Keratinocyte (primary cell): Measurements from ENCODE around the gene COL4A4.

Experiments used
- EZH2 ChIP-seq: IDR thresholded peaks from one replicate; pipeline ENCODE4 v1.6.1; 2012; ENCODE audit warnings: inconsistent platforms, mild to moderate bottlenecking, low read length, moderate library complexity
- TF ChIP-seq, protein P1 (sequence below), 3 experiments: IDR thresholded peaks in 1 of 3; conservative IDR thresholded peaks in 1 of 3; optimal IDR thresholded peaks in 1 of 3; 2 replicates in 2 of 3; 3 replicates in 1 of 3; pipeline versions ENCODE3 to v1.5.1; 2011; ENCODE audit warnings: low read length in 3 of 3, mild to moderate bottlenecking in 3 of 3, moderate library complexity in 2 of 3, control low read depth in 1 of 3, inconsistent platforms in 1 of 3; ENCODE audit not compliant: insufficient read depth in 2 of 3; ENCODE audit errors: extremely low read depth in 1 of 3

DNA sequence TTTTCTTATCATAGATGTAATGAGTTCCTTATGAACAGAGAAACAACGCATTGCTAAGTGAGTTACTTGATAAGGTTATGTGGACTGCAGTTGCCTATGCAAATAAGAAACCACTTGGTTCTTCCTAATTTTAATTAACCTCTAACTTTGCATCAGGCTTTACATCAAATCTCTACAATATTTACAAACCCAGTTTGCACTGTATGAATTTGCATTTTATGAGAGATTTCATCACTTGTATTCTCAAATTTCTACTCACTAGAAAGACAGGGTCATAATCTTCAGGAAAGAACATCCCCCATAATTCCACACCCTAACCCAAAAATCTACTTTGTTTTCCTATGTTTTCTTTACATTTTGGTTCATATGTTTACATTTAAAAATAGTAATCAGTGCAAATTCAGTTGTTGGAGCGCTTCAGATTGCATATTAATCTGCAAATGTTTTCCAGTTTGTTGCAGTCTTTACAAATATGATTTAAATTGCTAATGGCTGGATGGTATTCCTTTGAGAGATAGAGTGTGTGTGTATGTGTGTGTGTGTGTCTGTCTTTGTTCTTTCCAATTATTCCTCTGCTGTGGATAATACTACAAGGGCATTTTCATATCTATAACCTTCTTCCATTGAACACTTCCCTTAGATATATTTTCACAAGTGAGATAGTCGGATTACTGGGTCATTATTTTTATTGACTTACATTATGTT is 106.1 kb downstream of the COL4A4 start:
- TF ChIP-seq, protein P1, sequence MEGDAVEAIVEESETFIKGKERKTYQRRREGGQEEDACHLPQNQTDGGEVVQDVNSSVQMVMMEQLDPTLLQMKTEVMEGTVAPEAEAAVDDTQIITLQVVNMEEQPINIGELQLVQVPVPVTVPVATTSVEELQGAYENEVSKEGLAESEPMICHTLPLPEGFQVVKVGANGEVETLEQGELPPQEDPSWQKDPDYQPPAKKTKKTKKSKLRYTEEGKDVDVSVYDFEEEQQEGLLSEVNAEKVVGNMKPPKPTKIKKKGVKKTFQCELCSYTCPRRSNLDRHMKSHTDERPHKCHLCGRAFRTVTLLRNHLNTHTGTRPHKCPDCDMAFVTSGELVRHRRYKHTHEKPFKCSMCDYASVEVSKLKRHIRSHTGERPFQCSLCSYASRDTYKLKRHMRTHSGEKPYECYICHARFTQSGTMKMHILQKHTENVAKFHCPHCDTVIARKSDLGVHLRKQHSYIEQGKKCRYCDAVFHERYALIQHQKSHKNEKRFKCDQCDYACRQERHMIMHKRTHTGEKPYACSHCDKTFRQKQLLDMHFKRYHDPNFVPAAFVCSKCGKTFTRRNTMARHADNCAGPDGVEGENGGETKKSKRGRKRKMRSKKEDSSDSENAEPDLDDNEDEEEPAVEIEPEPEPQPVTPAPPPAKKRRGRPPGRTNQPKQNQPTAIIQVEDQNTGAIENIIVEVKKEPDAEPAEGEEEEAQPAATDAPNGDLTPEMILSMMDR (optimal IDR thresholded peaks at IDR 0.05 in 1 of 3, IDR thresholded peaks at IDR 0.05 in 1 of 3, conservative IDR thresholded peaks at IDR 0.05 in 1 of 3; ENCODE audit: extremely low read depth in 1 of 3, insufficient read depth in 2 of 3, low read length in 3 of 3), result no peak
- TF ChIP-seq EZH2, result no peak
